HEK293 (cell line): ENCODE data around the gene CLMN.

Experiments
- CTCF ChIA-PET: fragments of 350-600 bp; formaldehyde crosslinking; extraction: SDS; loops from one replicate; lab custom pipeline; 2021; ENCODE audit warnings: antibody characterized with exemption; lab: Yijun Ruan, JAX
- POLR2A ChIA-PET: fragments of 300-600 bp; formaldehyde crosslinking; extraction: SDS; loops from one replicate; lab custom pipeline; 2020; ENCODE audit warnings: antibody characterized with exemption, inconsistent platforms; lab: Yijun Ruan, JAX
- H3K27ac ChIP-seq: fragments of 200-500 bp; sonication (Bioruptor generic); 2 replicates; pipeline ENCODE4 v1.5.1; 2014; ENCODE audit warnings: low read depth, low read length, control low read depth, inconsistent platforms; ENCODE audit errors: extremely low read depth
- H3K36me3 ChIP-seq, 2 experiments: fragments of 200-500 bp in 1 of 2; sonication (Bioruptor generic) in 1 of 2; 1 replicate in 1 of 2; 2 replicates in 1 of 2; pipeline ENCODE4 v1.5.1; 2014 to 2017; ENCODE audit warnings: inconsistent platforms in 2 of 2, low read length in 2 of 2; ENCODE audit not compliant: control insufficient read depth in 2 of 2, insufficient read depth in 1 of 2
- H3K4me1 ChIP-seq: fragments of 200-500 bp; sonication (Bioruptor generic); 2 replicates; pipeline ENCODE4 v1.5.1; 2014; ENCODE audit warnings: mild to moderate bottlenecking, low read length, inconsistent platforms; ENCODE audit not compliant: control insufficient read depth, insufficient read depth
- H3K4me3 ChIP-seq: 2 replicates; pipeline ENCODE4 v1.5.1; 2011; ENCODE audit warnings: low read depth, mild to moderate bottlenecking, control low read depth, low read length, moderate library complexity
- H3K9me3 ChIP-seq: fragments of 200-500 bp; sonication (Bioruptor generic); 2 replicates; pipeline ENCODE4 v1.5.1; 2014; ENCODE audit warnings: low read depth, low read length, inconsistent platforms; ENCODE audit not compliant: control insufficient read depth, insufficient read depth
- GLI4 ChIP-seq: fragments of 450-650 bp; formaldehyde crosslinking; IDR thresholded peaks from 2 replicates; pipeline ENCODE4 v1.5.1; 2016; ENCODE audit warnings: missing biosample characterization, missing genetic modification characterization
- KLF1 ChIP-seq: fragments of 450-650 bp; formaldehyde crosslinking; IDR thresholded peaks from 2 replicates; pipeline ENCODE4 v1.5.1; 2016; ENCODE audit warnings: missing biosample characterization, missing genetic modification characterization
- REPIN1 ChIP-seq: fragments of 450-650 bp; formaldehyde crosslinking; IDR thresholded peaks from 2 replicates; pipeline ENCODE4 v1.5.1; 2017; ENCODE audit warnings: missing biosample characterization, missing genetic modification characterization, low read depth
- SP2 ChIP-seq: fragments of 450-650 bp; formaldehyde crosslinking; IDR thresholded peaks from 2 replicates; pipeline ENCODE4 v1.5.1; 2016; ENCODE audit warnings: missing biosample characterization, missing genetic modification characterization
- SP7 ChIP-seq: fragments of 450-650 bp; formaldehyde crosslinking; IDR thresholded peaks from 2 replicates; pipeline ENCODE4 v1.5.1; 2016; ENCODE audit warnings: missing biosample characterization, missing genetic modification characterization
- YY2 ChIP-seq: fragments of 450-650 bp; formaldehyde crosslinking; IDR thresholded peaks from 2 replicates; pipeline ENCODE4 v1.5.1; 2016; ENCODE audit warnings: missing biosample characterization, missing genetic modification characterization
- ZEB2 ChIP-seq: fragments of 450-650 bp; formaldehyde crosslinking; IDR thresholded peaks from 2 replicates; pipeline ENCODE4 v1.5.1; 2016; ENCODE audit warnings: missing biosample characterization, missing genetic modification characterization
- ZIC2 ChIP-seq: fragments of 450-650 bp; formaldehyde crosslinking; IDR thresholded peaks from 2 replicates; pipeline ENCODE4 v1.5.1; 2016; ENCODE audit warnings: missing biosample characterization, missing genetic modification characterization
- ZNF157 ChIP-seq: fragments of 450-650 bp; formaldehyde crosslinking; IDR thresholded peaks from 2 replicates; pipeline ENCODE4 v1.5.1; 2016; ENCODE audit warnings: missing biosample characterization, missing genetic modification characterization
- ZNF175 ChIP-seq: fragments of 450-650 bp; formaldehyde crosslinking; IDR thresholded peaks from 2 replicates; pipeline ENCODE4 v1.5.1; 2016; ENCODE audit warnings: missing biosample characterization, missing genetic modification characterization
- ZNF211 ChIP-seq: fragments of 450-650 bp; formaldehyde crosslinking; IDR thresholded peaks from 2 replicates; pipeline ENCODE4 v1.5.1; 2016; ENCODE audit warnings: low read depth, missing biosample characterization, missing genetic modification characterization
- ZNF223 ChIP-seq: fragments of 450-650 bp; formaldehyde crosslinking; IDR thresholded peaks from 2 replicates; pipeline ENCODE4 v1.5.1; 2016; ENCODE audit warnings: missing biosample characterization, missing genetic modification characterization
- ZNF37A ChIP-seq: fragments of 450-650 bp; IDR thresholded peaks from 2 replicates; pipeline ENCODE4 v1.5.1; 2018; ENCODE audit warnings: missing biosample characterization, missing genetic modification characterization
- ZNF416 ChIP-seq: fragments of 450-650 bp; formaldehyde crosslinking; IDR thresholded peaks from 2 replicates; pipeline ENCODE4 v1.5.1; 2016; ENCODE audit warnings: missing biosample characterization, missing genetic modification characterization
- ZNF433 ChIP-seq: fragments of 450-650 bp; formaldehyde crosslinking; IDR thresholded peaks from 2 replicates; pipeline ENCODE4 v1.5.1; 2016; ENCODE audit warnings: missing biosample characterization, missing genetic modification characterization, low read depth
- ZNF501 ChIP-seq: fragments of 450-650 bp; formaldehyde crosslinking; IDR thresholded peaks from 2 replicates; pipeline ENCODE4 v1.5.1; 2016; ENCODE audit warnings: missing biosample characterization, missing genetic modification characterization
- ZNF544 ChIP-seq: fragments of 450-650 bp; formaldehyde crosslinking; IDR thresholded peaks from 2 replicates; pipeline ENCODE4 v1.5.0; 2017; ENCODE audit warnings: missing biosample characterization, missing genetic modification characterization
- ZNF596 ChIP-seq: fragments of 450-650 bp; IDR thresholded peaks from 2 replicates; pipeline ENCODE4 v1.5.0; 2018; ENCODE audit warnings: missing biosample characterization, mild to moderate bottlenecking, missing genetic modification characterization, moderate library complexity
- ZNF76 ChIP-seq: fragments of 450-650 bp; formaldehyde crosslinking; IDR thresholded peaks from 2 replicates; pipeline ENCODE4; 2016; ENCODE audit warnings: low read depth, missing biosample characterization, missing genetic modification characterization, borderline replicate concordance
- ZSCAN30 ChIP-seq: fragments of 450-650 bp; IDR thresholded peaks from 2 replicates; pipeline ENCODE4 v1.5.1; 2018; ENCODE audit warnings: missing biosample characterization, mild to moderate bottlenecking, missing genetic modification characterization, moderate library complexity
- TF ChIP-seq, protein P1 (sequence below): fragments of 450-650 bp; formaldehyde crosslinking; IDR thresholded peaks from 2 replicates; pipeline ENCODE4 v1.5.1; 2017; ENCODE audit warnings: missing biosample characterization, missing genetic modification characterization
- TF ChIP-seq, protein P2 (sequence below): fragments of 450-650 bp; formaldehyde crosslinking; IDR thresholded peaks from 2 replicates; pipeline ENCODE4 v1.5.1; 2017; ENCODE audit warnings: missing biosample characterization, missing genetic modification characterization
- TF ChIP-seq, protein P3 (sequence below): fragments of 450-650 bp; formaldehyde crosslinking; IDR thresholded peaks from 2 replicates; pipeline ENCODE4 v1.5.1; 2017; ENCODE audit warnings: missing biosample characterization, missing genetic modification characterization
- TF ChIP-seq, protein P4 (sequence below): fragments of 450-650 bp; formaldehyde crosslinking; conservative IDR thresholded peaks from 2 replicates; pipeline ENCODE4 v1.5.1; 2016; ENCODE audit warnings: low read depth, missing biosample characterization, missing genetic modification characterization
- TF ChIP-seq, protein P5 (sequence below): fragments of 450-650 bp; formaldehyde crosslinking; IDR thresholded peaks from 2 replicates; pipeline ENCODE4 v1.5.0; 2017; ENCODE audit warnings: missing biosample characterization, missing genetic modification characterization, borderline replicate concordance
- TF ChIP-seq, protein P6 (sequence below): fragments of 450-650 bp; formaldehyde crosslinking; IDR thresholded peaks from 2 replicates; pipeline ENCODE4 v1.5.1; 2016; ENCODE audit warnings: missing biosample characterization, missing genetic modification characterization

CLMN gene

DNA sequence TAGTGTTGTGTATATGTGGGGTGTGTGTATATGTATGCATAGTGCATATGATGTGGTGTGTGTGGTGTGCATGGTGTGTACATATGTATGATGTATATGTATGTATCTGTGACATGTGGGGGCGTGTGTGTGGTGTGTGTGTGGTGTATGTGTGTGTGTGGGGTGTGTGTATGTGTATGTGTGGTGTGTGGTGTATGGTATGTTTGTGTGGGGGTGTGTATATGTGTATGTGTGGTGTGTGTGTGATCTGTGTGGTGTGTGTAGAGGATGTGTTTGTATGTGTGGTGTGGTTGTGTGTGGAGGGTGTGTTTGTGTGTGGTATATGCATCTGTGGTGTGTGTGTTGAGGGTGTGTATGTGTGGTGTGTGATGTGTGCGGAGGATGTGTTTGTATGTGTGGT is 61.6 kb downstream of the CLMN start (continued):
- TF ChIP-seq YY2, result 0 out of 2 replicates have a peak, but pooled peaks have one; percentile 8
- no peak for TF ChIP-seq ZNF157 (tag by site-specific recombination)
- TF ChIP-seq SP2 (tag by site-specific recombination), result no peak
- TF ChIP-seq, protein P1, sequence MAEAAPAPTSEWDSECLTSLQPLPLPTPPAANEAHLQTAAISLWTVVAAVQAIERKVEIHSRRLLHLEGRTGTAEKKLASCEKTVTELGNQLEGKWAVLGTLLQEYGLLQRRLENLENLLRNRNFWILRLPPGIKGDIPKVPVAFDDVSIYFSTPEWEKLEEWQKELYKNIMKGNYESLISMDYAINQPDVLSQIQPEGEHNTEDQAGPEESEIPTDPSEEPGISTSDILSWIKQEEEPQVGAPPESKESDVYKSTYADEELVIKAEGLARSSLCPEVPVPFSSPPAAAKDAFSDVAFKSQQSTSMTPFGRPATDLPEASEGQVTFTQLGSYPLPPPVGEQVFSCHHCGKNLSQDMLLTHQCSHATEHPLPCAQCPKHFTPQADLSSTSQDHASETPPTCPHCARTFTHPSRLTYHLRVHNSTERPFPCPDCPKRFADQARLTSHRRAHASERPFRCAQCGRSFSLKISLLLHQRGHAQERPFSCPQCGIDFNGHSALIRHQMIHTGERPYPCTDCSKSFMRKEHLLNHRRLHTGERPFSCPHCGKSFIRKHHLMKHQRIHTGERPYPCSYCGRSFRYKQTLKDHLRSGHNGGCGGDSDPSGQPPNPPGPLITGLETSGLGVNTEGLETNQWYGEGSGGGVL (tag by site-specific recombination), result 0 out of 2 replicates have a peak, but pooled peaks have one; percentile 13
- TF ChIP-seq REPIN1, result no peak
- TF ChIP-seq, protein P2, sequence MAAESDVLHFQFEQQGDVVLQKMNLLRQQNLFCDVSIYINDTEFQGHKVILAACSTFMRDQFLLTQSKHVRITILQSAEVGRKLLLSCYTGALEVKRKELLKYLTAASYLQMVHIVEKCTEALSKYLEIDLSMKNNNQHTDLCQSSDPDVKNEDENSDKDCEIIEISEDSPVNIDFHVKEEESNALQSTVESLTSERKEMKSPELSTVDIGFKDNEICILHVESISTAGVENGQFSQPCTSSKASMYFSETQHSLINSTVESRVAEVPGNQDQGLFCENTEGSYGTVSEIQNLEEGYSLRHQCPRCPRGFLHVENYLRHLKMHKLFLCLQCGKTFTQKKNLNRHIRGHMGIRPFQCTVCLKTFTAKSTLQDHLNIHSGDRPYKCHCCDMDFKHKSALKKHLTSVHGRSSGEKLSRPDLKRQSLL, result no peak
- TF ChIP-seq SP7 (tag by site-specific recombination), result no peak
- TF ChIP-seq, protein P3, sequence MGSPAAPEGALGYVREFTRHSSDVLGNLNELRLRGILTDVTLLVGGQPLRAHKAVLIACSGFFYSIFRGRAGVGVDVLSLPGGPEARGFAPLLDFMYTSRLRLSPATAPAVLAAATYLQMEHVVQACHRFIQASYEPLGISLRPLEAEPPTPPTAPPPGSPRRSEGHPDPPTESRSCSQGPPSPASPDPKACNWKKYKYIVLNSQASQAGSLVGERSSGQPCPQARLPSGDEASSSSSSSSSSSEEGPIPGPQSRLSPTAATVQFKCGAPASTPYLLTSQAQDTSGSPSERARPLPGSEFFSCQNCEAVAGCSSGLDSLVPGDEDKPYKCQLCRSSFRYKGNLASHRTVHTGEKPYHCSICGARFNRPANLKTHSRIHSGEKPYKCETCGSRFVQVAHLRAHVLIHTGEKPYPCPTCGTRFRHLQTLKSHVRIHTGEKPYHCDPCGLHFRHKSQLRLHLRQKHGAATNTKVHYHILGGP (tag by site-specific recombination), result no peak
- TF ChIP-seq ZNF76 (tag by site-specific recombination), result no peak
- TF ChIP-seq ZNF596 (tag by site-specific recombination), result no peak
- TF ChIP-seq ZEB2 (tag by site-specific recombination), result no peak

DNA sequence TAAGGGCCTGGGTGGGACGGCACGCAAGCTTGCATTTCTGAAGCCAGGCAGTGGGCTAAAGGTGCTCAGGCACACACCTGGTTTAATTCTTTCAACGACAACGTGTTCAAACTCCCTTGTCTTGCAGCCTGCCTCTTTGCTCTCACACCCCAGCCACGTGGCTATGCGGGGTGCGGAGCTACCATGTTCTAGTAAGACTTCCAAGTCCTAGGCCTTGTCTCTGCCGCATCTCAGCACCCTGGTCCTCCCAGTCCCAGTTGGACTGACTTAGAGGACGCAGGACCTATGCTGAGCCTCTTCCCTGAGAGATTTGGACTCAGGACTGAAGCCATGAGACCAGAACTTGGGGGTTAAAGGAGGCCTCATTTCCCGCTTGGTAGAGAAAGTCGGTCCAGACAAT is 62.2 kb downstream of the CLMN start:
- H3K4me1 ChIP-seq, result peaks cover 9% of the 10 kb centered on the region; the same call in 1 of the 2 replicates
- H3K4me3 ChIP-seq, result no peak overlapping the region
- H3K36me3 ChIP-seq, result no peaks in the 10 kb centered on the region; a peak in 1 of 3 replicates
- POLR2A ChIA-PET, result no interaction called here
- H3K9me3 ChIP-seq, result no peaks in the 10 kb centered on the region
- CTCF ChIA-PET, result no interaction called here
- no peak overlapping the region for H3K27ac ChIP-seq
- TF ChIP-seq ZNF433 (no peak), ZNF223 (tag by site-specific recombination) (no peak), ZIC2 (tag by site-specific recombination) (no peak), GLI4 (tag by site-specific recombination) (no peak), KLF1 (no peak), ZNF416 (tag by site-specific recombination) (no peak), ZNF501 (tag by site-specific recombination) (no peak), ZNF544 (tag by site-specific recombination) (no peak), ZSCAN30 (tag by site-specific recombination) (no peak), ZNF157 (tag by site-specific recombination) (no peak), ZNF211 (tag by site-specific recombination) (no peak), ZNF175 (tag by site-specific recombination) (no peak), ZNF37A (no peak)
- TF ChIP-seq, protein P4, sequence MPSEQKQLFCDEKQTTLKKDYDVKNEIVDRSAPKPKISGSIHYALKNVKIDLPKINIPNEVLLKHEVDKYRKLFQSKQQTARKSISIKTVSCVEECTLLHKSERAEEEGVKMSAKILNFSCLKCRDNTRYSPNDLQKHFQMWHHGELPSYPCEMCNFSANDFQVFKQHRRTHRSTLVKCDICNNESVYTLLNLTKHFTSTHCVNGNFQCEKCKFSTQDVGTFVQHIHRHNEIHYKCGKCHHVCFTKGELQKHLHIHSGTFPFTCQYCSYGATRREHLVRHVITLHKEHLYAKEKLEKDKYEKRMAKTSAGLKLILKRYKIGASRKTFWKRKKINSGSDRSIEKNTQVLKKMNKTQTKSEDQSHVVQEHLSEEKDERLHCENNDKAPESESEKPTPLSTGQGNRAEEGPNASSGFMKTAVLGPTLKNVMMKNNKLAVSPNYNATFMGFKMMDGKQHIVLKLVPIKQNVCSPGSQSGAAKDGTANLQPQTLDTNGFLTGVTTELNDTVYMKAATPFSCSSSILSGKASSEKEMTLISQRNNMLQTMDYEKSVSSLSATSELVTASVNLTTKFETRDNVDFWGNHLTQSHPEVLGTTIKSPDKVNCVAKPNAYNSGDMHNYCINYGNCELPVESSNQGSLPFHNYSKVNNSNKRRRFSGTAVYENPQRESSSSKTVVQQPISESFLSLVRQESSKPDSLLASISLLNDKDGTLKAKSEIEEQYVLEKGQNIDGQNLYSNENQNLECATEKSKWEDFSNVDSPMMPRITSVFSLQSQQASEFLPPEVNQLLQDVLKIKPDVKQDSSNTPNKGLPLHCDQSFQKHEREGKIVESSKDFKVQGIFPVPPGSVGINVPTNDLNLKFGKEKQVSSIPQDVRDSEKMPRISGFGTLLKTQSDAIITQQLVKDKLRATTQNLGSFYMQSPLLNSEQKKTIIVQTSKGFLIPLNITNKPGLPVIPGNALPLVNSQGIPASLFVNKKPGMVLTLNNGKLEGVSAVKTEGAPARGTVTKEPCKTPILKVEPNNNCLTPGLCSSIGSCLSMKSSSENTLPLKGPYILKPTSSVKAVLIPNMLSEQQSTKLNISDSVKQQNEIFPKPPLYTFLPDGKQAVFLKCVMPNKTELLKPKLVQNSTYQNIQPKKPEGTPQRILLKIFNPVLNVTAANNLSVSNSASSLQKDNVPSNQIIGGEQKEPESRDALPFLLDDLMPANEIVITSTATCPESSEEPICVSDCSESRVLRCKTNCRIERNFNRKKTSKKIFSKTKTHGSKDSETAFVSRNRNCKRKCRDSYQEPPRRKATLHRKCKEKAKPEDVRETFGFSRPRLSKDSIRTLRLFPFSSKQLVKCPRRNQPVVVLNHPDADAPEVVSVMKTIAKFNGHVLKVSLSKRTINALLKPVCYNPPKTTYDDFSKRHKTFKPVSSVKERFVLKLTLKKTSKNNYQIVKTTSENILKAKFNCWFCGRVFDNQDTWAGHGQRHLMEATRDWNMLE (tag by site-specific recombination), result no peak
- TF ChIP-seq, protein P5, sequence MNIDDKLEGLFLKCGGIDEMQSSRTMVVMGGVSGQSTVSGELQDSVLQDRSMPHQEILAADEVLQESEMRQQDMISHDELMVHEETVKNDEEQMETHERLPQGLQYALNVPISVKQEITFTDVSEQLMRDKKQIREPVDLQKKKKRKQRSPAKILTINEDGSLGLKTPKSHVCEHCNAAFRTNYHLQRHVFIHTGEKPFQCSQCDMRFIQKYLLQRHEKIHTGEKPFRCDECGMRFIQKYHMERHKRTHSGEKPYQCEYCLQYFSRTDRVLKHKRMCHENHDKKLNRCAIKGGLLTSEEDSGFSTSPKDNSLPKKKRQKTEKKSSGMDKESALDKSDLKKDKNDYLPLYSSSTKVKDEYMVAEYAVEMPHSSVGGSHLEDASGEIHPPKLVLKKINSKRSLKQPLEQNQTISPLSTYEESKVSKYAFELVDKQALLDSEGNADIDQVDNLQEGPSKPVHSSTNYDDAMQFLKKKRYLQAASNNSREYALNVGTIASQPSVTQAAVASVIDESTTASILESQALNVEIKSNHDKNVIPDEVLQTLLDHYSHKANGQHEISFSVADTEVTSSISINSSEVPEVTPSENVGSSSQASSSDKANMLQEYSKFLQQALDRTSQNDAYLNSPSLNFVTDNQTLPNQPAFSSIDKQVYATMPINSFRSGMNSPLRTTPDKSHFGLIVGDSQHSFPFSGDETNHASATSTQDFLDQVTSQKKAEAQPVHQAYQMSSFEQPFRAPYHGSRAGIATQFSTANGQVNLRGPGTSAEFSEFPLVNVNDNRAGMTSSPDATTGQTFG (tag by site-specific recombination), result no peak
- TF ChIP-seq, protein P6, sequence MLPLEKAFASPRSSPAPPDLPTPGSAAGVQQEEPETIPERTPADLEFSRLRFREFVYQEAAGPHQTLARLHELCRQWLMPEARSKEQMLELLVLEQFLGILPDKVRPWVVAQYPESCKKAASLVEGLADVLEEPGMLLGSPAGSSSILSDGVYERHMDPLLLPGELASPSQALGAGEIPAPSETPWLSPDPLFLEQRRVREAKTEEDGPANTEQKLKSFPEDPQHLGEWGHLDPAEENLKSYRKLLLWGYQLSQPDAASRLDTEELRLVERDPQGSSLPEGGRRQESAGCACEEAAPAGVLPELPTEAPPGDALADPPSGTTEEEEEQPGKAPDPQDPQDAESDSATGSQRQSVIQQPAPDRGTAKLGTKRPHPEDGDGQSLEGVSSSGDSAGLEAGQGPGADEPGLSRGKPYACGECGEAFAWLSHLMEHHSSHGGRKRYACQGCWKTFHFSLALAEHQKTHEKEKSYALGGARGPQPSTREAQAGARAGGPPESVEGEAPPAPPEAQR, result no peak
